Loucy (cell line): ENCODE measurements around the gene CPLANE2.

Experiments
- EZH2phosphoT487 ChIP-seq: fragments of 200-600 bp; IDR thresholded peaks from 2 replicates; pipeline ENCODE4 v1.6.1; 2018; ENCODE audit warnings: antibody characterized with exemption, mild to moderate bottlenecking, moderate library complexity, borderline replicate concordance
- TF ChIP-seq, protein P1 (sequence below): fragments of 200-600 bp; sonication (generic); conservative IDR thresholded peaks from 2 replicates; pipeline ENCODE4 v1.5.1; 2014; ENCODE audit warnings: mild to moderate bottlenecking, antibody characterized with exemption, low read length

- TF ChIP-seq, protein P1, sequence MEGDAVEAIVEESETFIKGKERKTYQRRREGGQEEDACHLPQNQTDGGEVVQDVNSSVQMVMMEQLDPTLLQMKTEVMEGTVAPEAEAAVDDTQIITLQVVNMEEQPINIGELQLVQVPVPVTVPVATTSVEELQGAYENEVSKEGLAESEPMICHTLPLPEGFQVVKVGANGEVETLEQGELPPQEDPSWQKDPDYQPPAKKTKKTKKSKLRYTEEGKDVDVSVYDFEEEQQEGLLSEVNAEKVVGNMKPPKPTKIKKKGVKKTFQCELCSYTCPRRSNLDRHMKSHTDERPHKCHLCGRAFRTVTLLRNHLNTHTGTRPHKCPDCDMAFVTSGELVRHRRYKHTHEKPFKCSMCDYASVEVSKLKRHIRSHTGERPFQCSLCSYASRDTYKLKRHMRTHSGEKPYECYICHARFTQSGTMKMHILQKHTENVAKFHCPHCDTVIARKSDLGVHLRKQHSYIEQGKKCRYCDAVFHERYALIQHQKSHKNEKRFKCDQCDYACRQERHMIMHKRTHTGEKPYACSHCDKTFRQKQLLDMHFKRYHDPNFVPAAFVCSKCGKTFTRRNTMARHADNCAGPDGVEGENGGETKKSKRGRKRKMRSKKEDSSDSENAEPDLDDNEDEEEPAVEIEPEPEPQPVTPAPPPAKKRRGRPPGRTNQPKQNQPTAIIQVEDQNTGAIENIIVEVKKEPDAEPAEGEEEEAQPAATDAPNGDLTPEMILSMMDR, result no peak
- no peak for TF ChIP-seq EZH2phosphoT487
Observed at GRCh38 chr1:16232316-16232710, 4.7 kb downstream of the CPLANE2 start.
